Astrocyte (in vitro differentiated cells and primary cell): ENCODE measurements around the gene EIF3L. TPM values are rescaled to one million over a fixed set of nuclear protein-coding genes. Genes with fewer than 3 reads are reported as not detected.

Experiments
- DNase-seq: peaks from one replicate; pipeline ENCODE4 v3.0.0-alpha.2; 2010; ENCODE audit warnings: low read depth
- FAIRE-seq: peaks from 2 replicates; lab custom pipeline; 2011; peaks lifted over from hg19 to GRCh38; lab: Jason Lieb, UNC
- H2AFZ ChIP-seq: 2 replicates; pipeline ENCODE4 v1.6.0; 2012; ENCODE audit warnings: low read depth, low read length, inconsistent platforms
- H3K27ac ChIP-seq: 2 replicates; pipeline ENCODE4 v1.5.1; 2011; ENCODE audit warnings: low read depth, low read length, inconsistent platforms
- H3K27me3 ChIP-seq: 2 replicates; pipeline ENCODE4 v1.6.0; 2011; ENCODE audit warnings: low read length, inconsistent platforms; ENCODE audit not compliant: insufficient read depth
- H3K36me3 ChIP-seq: 2 replicates; pipeline ENCODE4 v1.5.1; 2011; ENCODE audit warnings: low read length, inconsistent platforms; ENCODE audit not compliant: insufficient read depth
- H3K4me1 ChIP-seq: 2 replicates; pipeline ENCODE4 v1.5.1; 2011; ENCODE audit warnings: low read length, inconsistent platforms; ENCODE audit not compliant: insufficient read depth
- H3K4me2 ChIP-seq: 2 replicates; pipeline ENCODE4 v1.6.0; 2012; ENCODE audit warnings: low read length, inconsistent platforms
- H3K4me3 ChIP-seq: 2 replicates; pipeline ENCODE4 v1.5.1; 2011; ENCODE audit warnings: low read depth, mild to moderate bottlenecking, low read length, inconsistent platforms; ENCODE audit not compliant: insufficient read depth
- H3K79me2 ChIP-seq: 2 replicates; pipeline ENCODE4 v1.6.0; 2012; ENCODE audit warnings: mild to moderate bottlenecking, low read length, inconsistent platforms; ENCODE audit not compliant: insufficient read depth
- H3K9ac ChIP-seq: 2 replicates; pipeline ENCODE4 v1.6.0; 2012; ENCODE audit warnings: mild to moderate bottlenecking, low read length, inconsistent platforms
- H3K9me3 ChIP-seq: 2 replicates; pipeline ENCODE4 v1.5.1; 2012; ENCODE audit warnings: low read depth, mild to moderate bottlenecking, low read length, inconsistent platforms; ENCODE audit not compliant: insufficient read depth
- H4K20me1 ChIP-seq: 2 replicates; pipeline ENCODE4 v1.6.0; 2012; ENCODE audit warnings: low read length, inconsistent platforms; ENCODE audit not compliant: insufficient read depth
- H3K27ac Mint-ChIP-seq: one replicate; pipeline ENCODE4 v1.8.0; 2021; ENCODE audit warnings: mild to moderate bottlenecking, mixed read lengths; ENCODE audit not compliant: unreplicated experiment
- H3K27me3 Mint-ChIP-seq: one replicate; pipeline ENCODE4 v1.8.0; 2021; ENCODE audit warnings: low read depth, mixed read lengths; ENCODE audit not compliant: unreplicated experiment
- H3K36me3 Mint-ChIP-seq: one replicate; pipeline ENCODE4 v1.8.0; 2021; ENCODE audit warnings: low read depth, mixed read lengths; ENCODE audit not compliant: unreplicated experiment
- H3K4me1 Mint-ChIP-seq: one replicate; pipeline ENCODE4 v1.8.0; 2021; ENCODE audit warnings: low read depth, mixed read lengths; ENCODE audit not compliant: unreplicated experiment
- H3K4me3 Mint-ChIP-seq: one replicate; pipeline ENCODE4 v1.8.0; 2021; ENCODE audit warnings: mild to moderate bottlenecking, moderate library complexity, mixed read lengths; ENCODE audit not compliant: unreplicated experiment
- H3K9me3 Mint-ChIP-seq: one replicate; pipeline ENCODE4 v1.8.0; 2021; ENCODE audit warnings: mild to moderate bottlenecking, mixed read lengths; ENCODE audit not compliant: unreplicated experiment
- CTCF ChIP-seq: IDR thresholded peaks from 2 replicates; pipeline ENCODE4 v1.5.1; 2011; ENCODE audit warnings: low read depth, mild to moderate bottlenecking, inconsistent platforms, low read length, moderate library complexity; ENCODE audit not compliant: insufficient read depth
- EZH2 ChIP-seq: IDR thresholded peaks from 2 replicates; pipeline ENCODE4 v1.6.1; 2012; ENCODE audit warnings: mild to moderate bottlenecking, low read length, inconsistent platforms; ENCODE audit not compliant: insufficient read depth
- total RNA-seq: library from RNA; stranded (reverse); gene quantifications from 2 replicates; pipeline ENCODE4 v1.2.1, GENCODE V29; 2021

EIF3L gene
- total RNA-seq, 1 donor from 2014 or later = 323 TPM

GRCh38 chr22:37804881-37805809 lies 44.1 kb upstream of the EIF3L start:
- TF ChIP-seq EZH2 = no peak
- TF ChIP-seq CTCF = no peak
- peaks cover 22% of the 10 kb centered on the region for H3K27me3 Mint-ChIP-seq
- peaks cover 6% of the 10 kb centered on the region for H3K4me1 Mint-ChIP-seq

GRCh38 chr22:37805810-37806277 lies 43.4 kb upstream of the EIF3L start:
- Histone ChIP-seq H3K9me3 (no peaks in the 10 kb centered on the region), H2AFZ (no peak overlapping the region), H3K4me3 (peak overlapping the region; percentile 55), H4K20me1 (peaks cover 16% of the 10 kb centered on the region), H3K9ac (peak overlapping the region; percentile 87), H3K79me2 (peaks cover 18% of the 10 kb centered on the region), H3K4me2 (peak overlapping the region; percentile 92), H3K27me3 (no peaks in the 10 kb centered on the region), H3K36me3 (peaks cover under 1% of the 10 kb centered on the region), H3K27ac (no peak overlapping the region), H3K4me1 (peaks cover 44% of the 10 kb centered on the region)
- Mint-ChIP-seq H3K9me3 (no peaks in the 10 kb centered on the region), H3K27me3 (peaks cover 19% of the 10 kb centered on the region), H3K4me1 (peaks cover 6% of the 10 kb centered on the region), H3K4me3 (peak overlapping the region; percentile 85), H3K27ac (no peak overlapping the region), H3K36me3 (peaks cover 1% of the 10 kb centered on the region)
- DNase-seq (no peak), FAIRE-seq (no peak)
- TF ChIP-seq CTCF (no peak), EZH2 (no peak)

More at GRCh38 chr22:37804881-37805809, 44.1 kb upstream of the EIF3L start:
- H3K4me2 ChIP-seq = peak overlapping the region; percentile 92
- H3K9ac ChIP-seq = peak overlapping the region; percentile 87
- H3K4me1 ChIP-seq = peaks cover 44% of the 10 kb centered on the region
- H3K79me2 ChIP-seq = peaks cover 18% of the 10 kb centered on the region
- peak overlapping the region; percentile 85 for H3K4me3 Mint-ChIP-seq
- no peaks in the 10 kb centered on the region for H3K9me3 Mint-ChIP-seq
- peak; percentile 51 for DNase-seq
- H3K27ac ChIP-seq = peak overlapping the region; percentile 62
- H3K36me3 Mint-ChIP-seq = peaks cover 1% of the 10 kb centered on the region
- FAIRE-seq = no peak
- H3K27me3 ChIP-seq = no peaks in the 10 kb centered on the region
- peak overlapping the region; percentile 55 for H3K4me3 ChIP-seq
- H3K9me3 ChIP-seq = no peaks in the 10 kb centered on the region
- H3K36me3 ChIP-seq = no peaks in the 10 kb centered on the region
- H2AFZ ChIP-seq = peak overlapping the region; percentile 89
- peaks cover 16% of the 10 kb centered on the region for H4K20me1 ChIP-seq
- no peak overlapping the region for H3K27ac Mint-ChIP-seq
